HL-60 (cell line): Measurements from ENCODE around the gene TMEM117.

Experiments used
- CTCF ChIP-seq: IDR thresholded peaks from one replicate; pipeline ENCODE4 v1.5.1; 2011; ENCODE audit warnings: low read length, control low read depth, inconsistent platforms; ENCODE audit not compliant: insufficient read depth
- POLR2AphosphoS5 ChIP-seq: IDR thresholded peaks from 2 replicates; pipeline ENCODE4 v1.6.1; 2012; ENCODE audit warnings: low read depth

GRCh38 chr12:44235674-44236073 lies 399.8 kb downstream of the TMEM117 start:
- no peak for TF ChIP-seq CTCF
- no peak for TF ChIP-seq POLR2AphosphoS5
